ENCODE measurements around the gene CEP170.

DNA sequence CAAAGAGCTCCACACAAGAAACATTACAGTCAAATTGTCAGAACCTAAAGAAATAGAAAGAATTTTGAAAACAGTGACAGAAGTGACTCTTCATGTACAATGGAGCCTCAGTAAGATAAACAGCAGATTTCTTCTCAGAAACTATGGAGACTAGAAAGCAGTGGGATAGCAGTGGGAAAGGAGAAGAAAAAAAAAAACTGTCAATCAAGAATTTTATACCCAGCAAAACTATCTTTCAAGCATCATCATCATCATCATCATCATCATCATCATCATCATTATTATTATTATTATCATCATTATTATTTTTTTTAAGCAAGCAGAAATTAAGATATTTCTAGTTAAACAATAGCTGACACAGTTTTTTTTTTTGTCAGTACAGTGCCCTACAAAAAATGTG, 24.2 kb downstream of the CEP170 start:
- TF ChIP-seq CTCF (IDR thresholded peaks at IDR 0.05; ENCODE audit: borderline replicate concordance, extremely low read depth, low read length, poor library complexity, severe bottlenecking) (no peak), EZH2 (IDR thresholded peaks at IDR 0.05; ENCODE audit: borderline replicate concordance, low read depth, low read length, severe bottlenecking) (no peak)
